ENCODE data around the gene MSN. TPM values are rescaled to one million over a fixed set of nuclear protein-coding genes. Genes with fewer than 3 reads are reported as not detected.
A peak's percentile ranks its signal among the peaks of the same experiment; 100 is the strongest.

MSN gene
- polyA plus RNA-seq, 2 donors, result 32.9 to 50.4 TPM

DNA sequence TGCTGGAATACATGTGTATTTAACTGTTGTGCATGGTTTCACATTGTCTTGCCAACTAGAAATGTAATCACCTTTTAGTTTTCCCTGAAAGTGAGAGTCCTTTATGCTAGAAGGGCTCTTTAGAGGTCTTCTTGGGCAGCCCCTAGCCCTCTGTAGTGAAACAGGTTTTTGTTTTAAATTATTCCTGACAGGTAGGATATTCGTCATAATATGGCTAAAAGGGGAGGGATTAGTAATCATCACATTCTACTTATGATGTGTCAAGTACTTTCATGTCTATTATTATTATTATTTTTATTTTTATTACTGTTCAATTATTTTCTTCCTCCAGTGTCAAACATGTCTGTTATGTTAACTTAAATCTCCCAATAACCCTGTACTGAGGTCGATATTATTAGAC lies 35.5 kb downstream of the MSN start:
- H3K4me3 ChIP-seq (ENCODE audit: low read depth in 1 of 2, low read length in 2 of 2), result no peak overlapping the region
- no peaks in the 10 kb centered on the region for H3K36me3 ChIP-seq (ENCODE audit: control insufficient read depth in 2 of 2, insufficient read depth in 2 of 2, low read length in 1 of 2)
- no peak overlapping the region for H3K27ac ChIP-seq (ENCODE audit: low read depth in 2 of 2, low read length in 1 of 2)
- H3K27me3 ChIP-seq (ENCODE audit: control insufficient read depth in 1 of 2, insufficient read depth in 2 of 2, low read length in 2 of 2), result no peaks in the 10 kb centered on the region
- H3K9me3 ChIP-seq (ENCODE audit: control insufficient read depth in 2 of 2, insufficient read depth in 1 of 2, low read depth in 1 of 2, low read length in 1 of 2), result no peaks in the 10 kb centered on the region
- peaks cover 4% of the 10 kb centered on the region in 2 donors for H3K4me1 ChIP-seq (ENCODE audit: control insufficient read depth in 2 of 2, insufficient read depth in 2 of 2, low read length in 1 of 2)
- 61 to 65% methylated on average over 2 of the region's 2 CpGs for WGBS, 2 donors

GRCh38 chrX:65705439-65705838 lies 38.0 kb downstream of the MSN start:
- Histone ChIP-seq H3K4me3 (ENCODE audit: low read depth in 1 of 2, low read length in 2 of 2) (no peak overlapping the region), H3K27ac (ENCODE audit: low read depth in 2 of 2, low read length in 1 of 2) (peak overlapping the region; percentile 45 to 56), H3K27me3 (ENCODE audit: control insufficient read depth in 1 of 2, insufficient read depth in 2 of 2, low read length in 2 of 2) (no peaks in the 10 kb centered on the region), H3K36me3 (ENCODE audit: control insufficient read depth in 2 of 2, insufficient read depth in 2 of 2, low read length in 1 of 2) (no peaks in the 10 kb centered on the region), H3K4me1 (ENCODE audit: control insufficient read depth in 2 of 2, insufficient read depth in 2 of 2, low read length in 1 of 2) (peaks cover 2 to 5% of the 10 kb centered on the region in 2 donors), H3K9me3 (ENCODE audit: control insufficient read depth in 2 of 2, insufficient read depth in 1 of 2, low read depth in 1 of 2, low read length in 1 of 2) (no peaks in the 10 kb centered on the region)
- WGBS, 2 donors, result 49 to 59% methylated on average over 5 of the region's 5 CpGs

DNA sequence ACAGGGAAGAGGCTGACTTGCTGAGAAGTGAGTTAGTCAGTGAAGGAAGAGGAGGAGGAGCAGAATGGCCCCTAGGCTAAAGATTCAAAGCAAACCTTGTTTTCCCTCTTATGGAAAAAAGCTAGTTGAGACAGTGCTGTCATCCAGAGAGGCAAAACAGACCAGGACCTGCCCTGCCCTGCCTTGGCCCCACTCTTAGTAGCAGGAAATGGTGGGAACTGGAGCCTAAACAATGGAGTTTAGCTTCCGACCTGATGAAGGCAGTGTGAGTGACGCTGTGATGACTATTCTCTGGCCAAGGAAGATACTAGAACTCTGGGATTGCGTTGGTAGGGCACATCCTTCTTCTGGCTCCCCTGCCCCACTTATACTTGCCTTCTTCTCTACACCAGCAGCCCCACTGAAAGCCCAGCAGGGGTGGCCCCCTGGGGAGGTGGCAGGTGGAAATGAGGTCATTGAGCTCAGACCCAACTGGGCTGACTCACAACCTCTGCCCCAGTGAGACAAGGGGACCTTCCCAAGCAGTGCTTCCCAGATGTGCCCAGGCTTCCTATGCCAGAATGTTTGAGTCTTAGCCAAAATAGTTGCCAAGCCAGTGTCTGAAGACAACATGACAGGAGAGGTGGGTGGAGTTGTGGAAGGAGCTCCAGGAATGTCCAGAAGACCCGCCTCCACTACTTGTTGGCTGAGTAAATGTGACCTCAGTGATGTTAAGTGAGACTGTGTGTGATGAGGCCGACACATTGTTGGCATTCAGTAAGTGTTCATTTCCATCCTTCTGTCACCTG lies 38.8 kb downstream of the MSN start:
- H3K4me1 ChIP-seq (ENCODE audit: control insufficient read depth in 2 of 2, insufficient read depth in 2 of 2, low read length in 1 of 2), result peaks cover 2 to 5% of the 10 kb centered on the region in 2 donors
- H3K27ac ChIP-seq (ENCODE audit: low read depth in 2 of 2, low read length in 1 of 2), result peak overlapping the region; percentile 56 to 69
- H3K27me3 ChIP-seq (ENCODE audit: control insufficient read depth in 1 of 2, insufficient read depth in 2 of 2, low read length in 2 of 2), result no peaks in the 10 kb centered on the region
- 20 to 40% methylated on average over 5 of the region's 5 CpGs for WGBS, 2 donors
- no peaks in the 10 kb centered on the region for H3K36me3 ChIP-seq (ENCODE audit: control insufficient read depth in 2 of 2, insufficient read depth in 2 of 2, low read length in 1 of 2)
- H3K4me3 ChIP-seq (ENCODE audit: low read depth in 1 of 2, low read length in 2 of 2), result no peak overlapping the region
- no peaks in the 10 kb centered on the region for H3K9me3 ChIP-seq (ENCODE audit: control insufficient read depth in 2 of 2, insufficient read depth in 1 of 2, low read depth in 1 of 2, low read length in 1 of 2)

DNA sequence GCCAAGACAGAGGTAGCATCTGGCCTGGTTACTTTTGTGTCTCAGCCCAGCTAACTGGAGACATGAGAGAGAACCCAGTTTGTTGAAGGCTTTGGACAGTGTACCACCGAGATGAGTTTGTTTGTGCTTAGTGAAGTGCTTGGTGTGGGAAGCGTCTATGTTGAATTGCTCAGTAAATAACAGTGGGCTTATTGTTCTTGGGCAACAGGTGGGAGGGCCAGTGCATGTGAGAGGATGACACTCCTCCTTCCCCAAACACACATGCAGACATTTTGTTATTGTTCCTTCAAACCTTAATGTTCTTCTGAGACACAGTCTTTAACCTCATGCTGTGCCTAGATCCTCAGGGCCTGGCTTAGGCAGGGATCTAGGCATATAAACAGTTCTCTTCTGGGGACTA lies 39.7 kb downstream of the MSN start:
- Histone ChIP-seq H3K36me3 (ENCODE audit: control insufficient read depth in 2 of 2, insufficient read depth in 2 of 2, low read length in 1 of 2) (no peaks in the 10 kb centered on the region), H3K4me1 (ENCODE audit: control insufficient read depth in 2 of 2, insufficient read depth in 2 of 2, low read length in 1 of 2) (peaks cover 2 to 5% of the 10 kb centered on the region in 2 donors)
- 49 to 50% methylated on average over 2 of the region's 2 CpGs for WGBS, 2 donors

DNA sequence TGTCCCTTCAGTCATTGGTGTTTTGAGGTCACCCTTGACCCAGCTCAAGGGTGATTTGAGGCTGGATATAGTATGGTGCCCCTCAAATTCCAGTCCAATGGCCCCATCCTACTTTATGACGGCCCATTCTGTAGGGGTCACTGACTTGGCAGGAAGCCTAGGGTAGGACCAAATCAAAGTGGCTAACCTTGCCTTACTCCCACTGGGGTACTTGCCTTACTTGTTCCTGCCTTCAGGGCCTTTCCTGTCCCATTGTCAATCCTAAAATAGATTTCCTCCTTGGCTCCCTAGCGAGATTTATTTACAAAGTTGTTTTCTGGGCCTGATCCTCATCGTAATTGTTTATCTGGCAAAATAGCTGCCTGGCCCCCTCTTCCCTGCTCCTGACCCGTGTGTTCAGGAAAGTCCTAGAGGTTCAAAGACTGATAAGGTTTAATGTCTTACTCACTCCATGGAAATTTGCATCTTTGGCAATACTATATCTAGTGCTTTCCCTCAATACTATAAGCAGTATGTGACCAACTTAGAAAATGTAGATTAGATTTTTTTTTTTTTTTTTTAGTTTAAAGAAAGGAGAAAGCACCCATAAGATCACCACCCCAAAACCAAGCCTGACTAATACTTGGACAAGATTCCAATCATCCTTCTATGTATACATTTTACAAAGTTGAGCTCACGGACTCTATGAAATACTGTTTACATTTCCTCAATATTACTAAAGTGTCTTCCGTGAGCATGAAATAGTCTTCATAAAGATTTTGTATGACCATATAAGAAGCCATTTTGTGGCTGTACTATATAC lies 44.8 kb downstream of the MSN start:
- H3K4me3 ChIP-seq (ENCODE audit: low read depth in 1 of 2, low read length in 2 of 2), result no peak overlapping the region
- 65 to 73% methylated on average over 6 of the region's 6 CpGs for WGBS, 2 donors
- no peaks in the 10 kb centered on the region for H3K9me3 ChIP-seq (ENCODE audit: control insufficient read depth in 2 of 2, insufficient read depth in 1 of 2, low read depth in 1 of 2, low read length in 1 of 2)
- no peaks in the 10 kb centered on the region for H3K27me3 ChIP-seq (ENCODE audit: control insufficient read depth in 1 of 2, insufficient read depth in 2 of 2, low read length in 2 of 2)
- H3K27ac ChIP-seq (ENCODE audit: low read depth in 2 of 2, low read length in 1 of 2), result no peak overlapping the region
- H3K4me1 ChIP-seq (ENCODE audit: control insufficient read depth in 2 of 2, insufficient read depth in 2 of 2, low read length in 1 of 2), result peaks cover 0 to 3% of the 10 kb centered on the region in 2 donors
- no peaks in the 10 kb centered on the region for H3K36me3 ChIP-seq (ENCODE audit: control insufficient read depth in 2 of 2, insufficient read depth in 2 of 2, low read length in 1 of 2)

More for the DNA sequence above, 39.7 kb downstream of the MSN start:
- Histone ChIP-seq H3K9me3 (ENCODE audit: control insufficient read depth in 2 of 2, insufficient read depth in 1 of 2, low read depth in 1 of 2, low read length in 1 of 2) (no peaks in the 10 kb centered on the region), H3K27me3 (ENCODE audit: control insufficient read depth in 1 of 2, insufficient read depth in 2 of 2, low read length in 2 of 2) (no peaks in the 10 kb centered on the region), H3K4me3 (ENCODE audit: low read depth in 1 of 2, low read length in 2 of 2) (no peak overlapping the region), H3K27ac (ENCODE audit: low read depth in 2 of 2, low read length in 1 of 2) (peak overlapping the region; percentile 56 to 69)

GRCh38 chrX:65718538-65718937 lies 51.1 kb downstream of the MSN start:
- H3K27me3 ChIP-seq (ENCODE audit: control insufficient read depth in 1 of 2, insufficient read depth in 2 of 2, low read length in 2 of 2), result no peaks in the 10 kb centered on the region
- no peak overlapping the region for H3K27ac ChIP-seq (ENCODE audit: low read depth in 2 of 2, low read length in 1 of 2)
- 77 to 95% methylated on average over 4 of the region's 4 CpGs for WGBS, 2 donors

GRCh38 chrX:65720381-65720964 lies 53.0 kb downstream of the MSN start:
- H3K9me3 ChIP-seq (ENCODE audit: control insufficient read depth in 2 of 2, insufficient read depth in 1 of 2, low read depth in 1 of 2, low read length in 1 of 2), result no peaks in the 10 kb centered on the region
- H3K27ac ChIP-seq (ENCODE audit: low read depth in 2 of 2, low read length in 1 of 2), result no peak overlapping the region
- H3K36me3 ChIP-seq (ENCODE audit: control insufficient read depth in 2 of 2, insufficient read depth in 2 of 2, low read length in 1 of 2), result no peaks in the 10 kb centered on the region
- no peak overlapping the region for H3K4me3 ChIP-seq (ENCODE audit: low read depth in 1 of 2, low read length in 2 of 2)
- 62 to 74% methylated on average over 2 of the region's 2 CpGs for WGBS, 2 donors
- H3K4me1 ChIP-seq (ENCODE audit: control insufficient read depth in 2 of 2, insufficient read depth in 2 of 2, low read length in 1 of 2), result no peaks in the 10 kb centered on the region
- no peaks in the 10 kb centered on the region for H3K27me3 ChIP-seq (ENCODE audit: control insufficient read depth in 1 of 2, insufficient read depth in 2 of 2, low read length in 2 of 2)

More at GRCh38 chrX:65718538-65718937, 51.1 kb downstream of the MSN start:
- H3K4me1 ChIP-seq (ENCODE audit: control insufficient read depth in 2 of 2, insufficient read depth in 2 of 2, low read length in 1 of 2), result no peaks in the 10 kb centered on the region
- H3K36me3 ChIP-seq (ENCODE audit: control insufficient read depth in 2 of 2, insufficient read depth in 2 of 2, low read length in 1 of 2), result no peaks in the 10 kb centered on the region
- H3K9me3 ChIP-seq (ENCODE audit: control insufficient read depth in 2 of 2, insufficient read depth in 1 of 2, low read depth in 1 of 2, low read length in 1 of 2), result no peaks in the 10 kb centered on the region
- no peak overlapping the region for H3K4me3 ChIP-seq (ENCODE audit: low read depth in 1 of 2, low read length in 2 of 2)

DNA sequence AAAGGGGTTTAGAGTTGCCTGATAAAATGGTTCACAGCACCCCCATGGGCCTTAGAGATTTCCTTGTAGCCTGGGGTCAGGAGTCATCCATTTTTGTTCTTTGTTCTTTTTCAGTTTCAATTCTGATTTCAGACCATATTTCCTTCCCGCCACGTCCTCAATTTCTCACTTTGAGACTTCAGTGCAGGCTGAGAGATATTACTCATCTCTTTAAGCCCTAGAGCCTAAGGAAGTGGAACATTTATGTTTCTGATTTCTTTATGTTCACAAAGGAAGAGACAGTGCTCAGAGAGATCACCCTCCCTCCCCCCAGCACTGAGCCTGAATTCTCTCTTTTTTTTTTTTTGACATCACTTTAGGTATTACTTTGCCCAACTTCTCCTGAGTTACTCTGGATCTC lies 56.3 kb downstream of the MSN start:
- no peak overlapping the region for H3K4me3 ChIP-seq (ENCODE audit: low read depth in 1 of 2, low read length in 2 of 2)
- no peak overlapping the region for H3K27ac ChIP-seq (ENCODE audit: low read depth in 2 of 2, low read length in 1 of 2)
- no peaks in the 10 kb centered on the region for H3K9me3 ChIP-seq (ENCODE audit: control insufficient read depth in 2 of 2, insufficient read depth in 1 of 2, low read depth in 1 of 2, low read length in 1 of 2)
- no peaks in the 10 kb centered on the region for H3K36me3 ChIP-seq (ENCODE audit: control insufficient read depth in 2 of 2, insufficient read depth in 2 of 2, low read length in 1 of 2)
- no peaks in the 10 kb centered on the region for H3K4me1 ChIP-seq (ENCODE audit: control insufficient read depth in 2 of 2, insufficient read depth in 2 of 2, low read length in 1 of 2)
- 33 to 60% methylated on average over 2 of the region's 2 CpGs for WGBS, 2 donors
- H3K27me3 ChIP-seq (ENCODE audit: control insufficient read depth in 1 of 2, insufficient read depth in 2 of 2, low read length in 2 of 2), result no peaks in the 10 kb centered on the region

- Histone ChIP-seq H3K4me1 (ENCODE audit: control insufficient read depth in 2 of 2, insufficient read depth in 2 of 2, low read length in 1 of 2) (no peaks in the 10 kb centered on the region), H3K27ac (ENCODE audit: low read depth in 2 of 2, low read length in 1 of 2) (no peak overlapping the region), H3K36me3 (ENCODE audit: control insufficient read depth in 2 of 2, insufficient read depth in 2 of 2, low read length in 1 of 2) (peaks cover 0 to 7% of the 10 kb centered on the region in 2 donors), H3K27me3 (ENCODE audit: control insufficient read depth in 1 of 2, insufficient read depth in 2 of 2, low read length in 2 of 2) (no peaks in the 10 kb centered on the region), H3K4me3 (ENCODE audit: low read depth in 1 of 2, low read length in 2 of 2) (no peak overlapping the region), H3K9me3 (ENCODE audit: control insufficient read depth in 2 of 2, insufficient read depth in 1 of 2, low read depth in 1 of 2, low read length in 1 of 2) (no peaks in the 10 kb centered on the region)
- WGBS, 2 donors, result 50 to 53% methylated on average over 1 of the region's 1 CpG
Measured at GRCh38 chrX:65726715-65727114, 59.3 kb downstream of the MSN start.
